ENCODE measurements around the gene TNPO3.

- TF ChIP-seq CTCF (IDR thresholded peaks at IDR 0.05) (no peak), POLR2A (IDR thresholded peaks at IDR 0.05) (no peak)
These were observed 122.1 kb downstream of the TNPO3 start for GRCh38 chr7:128932862-128933179.
